KMS-11 (cell line): ENCODE measurements around the gene ACSF3.

ENCODE experiments used
- H2AFZ ChIP-seq: fragments of 200-600 bp; sonication (generic); 2 replicates; pipeline ENCODE4 v1.6.1; 2016; ENCODE audit warnings: antibody characterized with exemption, mixed run types, low read depth
- H3K27ac ChIP-seq: fragments of 200-600 bp; sonication (generic); 2 replicates; pipeline ENCODE4 v1.6.1; 2016; ENCODE audit warnings: mild to moderate bottlenecking, mixed run types
- H3K27me3 ChIP-seq: fragments of 200-600 bp; sonication (generic); 2 replicates; pipeline ENCODE4 v1.6.1; 2017; ENCODE audit warnings: mild to moderate bottlenecking, low read depth, mixed run types, moderate library complexity; ENCODE audit not compliant: insufficient read depth
- H3K36me3 ChIP-seq: fragments of 200-600 bp; sonication (generic); 2 replicates; pipeline ENCODE4 v1.6.1; 2017; ENCODE audit warnings: mild to moderate bottlenecking, mixed run types; ENCODE audit not compliant: insufficient read depth
- H3K4me1 ChIP-seq: fragments of 200-600 bp; sonication (generic); 2 replicates; pipeline ENCODE4 v1.6.1; 2016; ENCODE audit warnings: mild to moderate bottlenecking, low read depth, mixed run types; ENCODE audit not compliant: poor library complexity, severe bottlenecking
- H3K4me2 ChIP-seq: fragments of 200-600 bp; sonication (generic); 2 replicates; pipeline ENCODE4 v1.7.0; 2016; ENCODE audit warnings: mild to moderate bottlenecking, mixed run types
- H3K4me3 ChIP-seq: fragments of 200-600 bp; sonication (generic); IDR thresholded peaks from 2 replicates; pipeline ENCODE4 v1.6.1; 2017; ENCODE audit warnings: low read depth, low read length, mixed read lengths; ENCODE audit not compliant: insufficient read depth
- H3K79me2 ChIP-seq: fragments of 200-600 bp; sonication (generic); 2 replicates; pipeline ENCODE4 v1.6.1; 2016; ENCODE audit warnings: low read depth, mixed run types; ENCODE audit not compliant: insufficient read depth
- H3K9ac ChIP-seq: fragments of 200-600 bp; sonication (generic); 2 replicates; pipeline ENCODE4 v1.6.1; 2016; ENCODE audit warnings: mild to moderate bottlenecking, mixed run types
- H4K20me1 ChIP-seq: fragments of 200-600 bp; sonication (generic); 2 replicates; pipeline ENCODE4 v1.6.1; 2016; ENCODE audit warnings: mild to moderate bottlenecking, mixed run types; ENCODE audit not compliant: insufficient read depth
- CTCF ChIP-seq: fragments of 200-600 bp; sonication (generic); conservative IDR thresholded peaks from 2 replicates; pipeline ENCODE4 v1.6.1; 2017; ENCODE audit warnings: low read depth, mild to moderate bottlenecking, antibody characterized with exemption, low read length, moderate library complexity, mixed read lengths

The ACSF3 gene

GRCh38 chr16:89152831-89153700, 59.4 kb downstream of the ACSF3 start:
- Histone ChIP-seq H2AFZ (no peak overlapping the region), H3K36me3 (no peaks in the 10 kb centered on the region), H4K20me1 (no peaks in the 10 kb centered on the region), H3K4me3 (no peak overlapping the region), H3K79me2 (no peaks in the 10 kb centered on the region), H3K27ac (no peak overlapping the region), H3K9ac (no peak overlapping the region), H3K27me3 (no peaks in the 10 kb centered on the region), H3K4me1 (no peaks in the 10 kb centered on the region), H3K4me2 (no peak overlapping the region)
- no peak for TF ChIP-seq CTCF

DNA sequence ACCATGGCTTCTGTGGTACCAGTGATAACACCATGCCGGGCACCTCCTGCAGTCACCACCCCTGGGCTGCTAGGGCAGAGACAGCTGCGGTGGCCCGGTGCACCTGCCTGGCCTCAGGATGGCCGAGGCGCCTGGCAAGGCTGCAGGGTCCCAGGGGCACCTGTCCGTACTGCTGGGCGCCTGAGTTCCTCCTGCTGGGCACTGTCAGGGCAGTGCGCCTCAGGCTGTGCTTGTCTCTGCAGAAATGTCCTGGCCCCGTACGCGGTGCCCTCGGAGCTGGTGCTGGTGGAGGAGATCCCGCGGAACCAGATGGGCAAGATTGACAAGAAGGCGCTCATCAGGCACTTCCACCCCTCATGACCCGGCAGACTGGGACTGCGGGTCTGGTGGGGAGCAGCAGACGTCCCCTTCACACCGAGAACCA, 60.2 kb downstream of the ACSF3 start:
- Histone ChIP-seq H3K27ac (no peak overlapping the region), H4K20me1 (no peaks in the 10 kb centered on the region), H3K9ac (no peak overlapping the region), H3K4me3 (no peak overlapping the region), H3K4me1 (no peaks in the 10 kb centered on the region), H3K4me2 (no peak overlapping the region), H2AFZ (no peak overlapping the region), H3K79me2 (no peaks in the 10 kb centered on the region), H3K27me3 (no peaks in the 10 kb centered on the region), H3K36me3 (no peaks in the 10 kb centered on the region)
- TF ChIP-seq CTCF: no peak

DNA sequence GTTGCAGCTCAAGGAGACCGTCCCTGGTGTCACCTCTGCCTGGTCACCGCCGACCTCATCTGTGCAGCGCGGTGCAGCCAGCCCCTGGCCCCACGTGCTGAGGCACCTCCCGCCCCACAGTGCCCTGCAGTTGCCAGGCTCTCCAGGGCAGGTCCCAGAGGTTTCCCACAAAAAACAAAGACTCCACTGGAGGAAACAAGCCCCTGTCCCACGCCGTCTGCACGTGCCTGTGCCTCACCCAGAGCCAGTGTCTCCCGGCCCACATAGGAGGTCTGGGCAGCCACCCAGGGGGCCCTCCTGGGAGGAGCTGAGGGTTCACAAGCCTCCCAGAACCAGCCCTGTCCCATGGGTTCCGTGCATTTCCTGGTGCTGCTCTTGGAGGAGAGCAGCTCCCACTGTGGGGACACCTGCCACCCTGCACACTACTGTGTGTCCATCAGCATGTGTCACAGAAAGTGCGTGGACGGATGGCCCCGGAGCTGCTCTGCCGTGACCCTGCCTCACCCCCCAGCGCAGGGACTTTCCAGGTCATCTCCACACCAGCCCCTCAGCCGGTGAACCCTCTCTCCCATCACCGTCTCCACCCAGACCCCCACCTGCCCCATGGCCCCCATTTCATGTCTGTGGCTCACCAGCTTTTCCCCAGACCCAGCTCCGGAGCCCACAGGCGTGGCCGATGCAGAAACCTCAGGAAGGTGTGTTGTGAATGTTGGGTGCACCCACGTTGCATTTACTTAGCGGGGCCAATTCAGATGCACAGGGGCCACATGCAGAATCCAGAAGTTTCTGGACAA, 60.9 kb downstream of the ACSF3 start:
- Histone ChIP-seq H4K20me1 (no peaks in the 10 kb centered on the region), H3K4me1 (no peaks in the 10 kb centered on the region), H3K27ac (no peak overlapping the region), H3K36me3 (no peaks in the 10 kb centered on the region), H3K27me3 (no peaks in the 10 kb centered on the region), H3K79me2 (no peaks in the 10 kb centered on the region), H3K4me3 (no peak overlapping the region), H3K4me2 (no peak overlapping the region), H2AFZ (no peak overlapping the region), H3K9ac (no peak overlapping the region)
- TF ChIP-seq CTCF: no peak

GRCh38 chr16:89155184-89155679, 61.6 kb downstream of the ACSF3 start:
- H3K36me3 ChIP-seq: no peaks in the 10 kb centered on the region
- no peak overlapping the region for H3K4me2 ChIP-seq
- H3K27me3 ChIP-seq: no peaks in the 10 kb centered on the region
- no peaks in the 10 kb centered on the region for H3K4me1 ChIP-seq
- TF ChIP-seq CTCF: no peak
- no peaks in the 10 kb centered on the region for H3K79me2 ChIP-seq
- H2AFZ ChIP-seq: no peak overlapping the region
- H3K9ac ChIP-seq: no peak overlapping the region
- H4K20me1 ChIP-seq: no peaks in the 10 kb centered on the region
- H3K4me3 ChIP-seq: no peak overlapping the region
- no peak overlapping the region for H3K27ac ChIP-seq
